GM23248 (cell line): ENCODE results near the gene UMOD.

ENCODE experiments used
- EZH2 ChIP-seq: fragments of 200-600 bp; sonication (generic); IDR thresholded peaks from 2 replicates; pipeline ENCODE4 v1.6.1; 2018; ENCODE audit warnings: antibody characterized with exemption, mild to moderate bottlenecking; ENCODE audit not compliant: insufficient read depth, poor library complexity, severe bottlenecking
- EZH2phosphoT487 ChIP-seq: fragments of 200-600 bp; sonication (generic); IDR thresholded peaks from 2 replicates; pipeline ENCODE4 v1.6.1; 2018; ENCODE audit warnings: antibody characterized with exemption, moderate library complexity, mild to moderate bottlenecking, low read depth; ENCODE audit not compliant: insufficient read depth

DNA sequence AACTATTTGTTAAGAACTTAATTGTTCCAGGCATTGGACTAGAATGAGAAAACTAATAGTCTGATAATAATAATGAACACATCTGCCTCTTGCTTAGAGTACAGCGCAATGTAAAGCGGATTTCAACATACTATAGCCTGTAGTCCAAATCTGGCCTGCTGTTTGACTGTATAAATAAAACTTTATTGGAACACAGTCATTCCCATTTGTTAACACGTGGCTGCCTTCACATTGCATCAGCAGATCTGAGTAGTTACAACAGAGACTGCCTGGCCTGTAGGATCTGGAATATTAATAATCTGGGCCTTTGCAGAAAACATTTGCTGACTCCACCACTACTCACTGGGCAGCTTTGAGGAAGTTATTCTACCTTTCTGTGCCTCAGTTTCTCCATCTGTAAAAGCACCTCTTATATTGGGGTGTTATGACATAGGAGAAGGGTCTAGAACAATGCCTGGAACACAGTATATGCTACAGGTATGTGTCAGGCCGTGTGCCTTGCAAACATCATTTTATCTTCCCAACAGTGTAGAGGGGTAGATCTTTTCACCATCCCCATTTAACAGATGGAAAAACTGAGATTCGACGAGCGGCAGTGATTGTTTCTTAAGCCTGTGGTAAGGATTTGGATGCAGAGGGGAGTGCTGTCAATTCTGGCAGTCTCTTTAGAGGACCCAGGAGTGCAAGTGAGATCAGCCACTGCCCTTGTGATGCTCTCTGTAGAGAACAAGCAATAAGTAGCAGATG is 29.9 kb upstream of the UMOD start:
- TF ChIP-seq EZH2 (no peak), EZH2phosphoT487 (no peak)
